Measurements from ENCODE around the gene EMX1.

GRCh38 chr2:72984172-72984671, 66.9 kb downstream of the EMX1 start:
- TF ChIP-seq CTCF (conservative IDR thresholded peaks at IDR 0.05; ENCODE audit: low read length), result no peak
- TF ChIP-seq EZH2phosphoT487 (IDR thresholded peaks at IDR 0.05; ENCODE audit: borderline replicate concordance, low read depth, low read length), result no peak
